Embryonic facial prominence (tissue), 1 donor: ENCODE data around the gene COCH.
"Not testable (repeated sequence)": the region's sequence is repeated elsewhere in the genome, so short reads cannot be mapped to it uniquely, and the experiment has no call there.

ENCODE experiments used
- DNase-seq: peaks from one replicate; pipeline ENCODE4 v3.0.0-alpha.2; 2016; ENCODE audit errors: extremely low spot score

COCH gene

DNA sequence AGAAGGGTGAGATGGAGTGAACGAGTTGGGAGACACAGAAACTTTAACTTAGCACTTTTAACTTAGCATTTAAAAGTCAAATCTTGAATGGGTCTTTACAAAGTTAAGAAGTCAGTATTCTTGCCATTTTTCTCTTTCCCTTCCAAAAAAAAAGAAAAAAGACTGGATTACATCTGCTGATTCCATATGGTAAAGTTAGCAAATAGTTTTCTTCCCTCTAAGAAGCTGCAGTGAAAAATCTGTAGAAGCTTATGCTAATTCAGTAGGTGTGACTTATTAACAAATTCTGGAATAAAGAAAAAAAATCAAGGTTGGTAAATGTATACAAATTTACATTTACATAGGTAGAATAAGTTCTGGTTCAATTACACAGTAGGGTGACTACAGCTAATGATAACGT, 50.9 kb downstream of the COCH start:
- no peak for DNase-seq

DNA sequence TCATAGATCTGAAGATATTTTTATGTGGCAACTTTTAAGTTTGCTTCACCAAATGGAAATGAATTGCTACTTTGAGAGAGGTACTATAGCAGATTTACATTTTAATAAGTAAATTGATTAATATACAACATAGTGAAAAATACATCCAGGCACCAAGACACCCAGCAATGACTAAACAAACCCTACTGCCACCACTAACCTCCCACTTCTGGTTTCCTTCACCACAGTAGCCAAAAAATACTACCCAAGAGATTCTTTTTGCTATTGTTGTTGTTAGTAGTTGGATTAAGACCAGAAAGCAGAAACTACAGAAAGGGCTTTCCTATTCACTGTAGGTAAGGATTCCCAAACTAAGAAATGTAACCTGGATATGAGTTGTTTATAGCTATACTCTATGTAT, 54.1 kb downstream of the COCH start:
- no peak for DNase-seq

DNA sequence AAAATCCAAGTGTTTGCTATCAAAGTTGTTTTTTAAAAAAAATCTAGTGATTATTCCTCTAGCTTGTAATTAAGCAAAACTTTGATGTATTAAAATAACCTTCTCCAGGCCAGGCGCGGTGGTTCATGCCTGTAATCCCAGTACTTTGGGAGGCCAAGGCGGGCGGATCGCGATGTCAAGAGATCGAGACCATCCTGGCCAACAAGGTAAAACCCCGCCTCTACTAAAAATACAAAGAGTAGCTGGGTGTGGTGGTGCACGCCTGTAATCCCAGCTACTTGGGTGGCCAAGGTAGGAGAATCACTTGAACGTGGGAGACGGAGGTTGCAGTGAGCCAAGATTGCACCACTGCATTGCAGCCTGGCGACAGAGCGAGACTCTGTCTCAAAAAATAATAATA, 59.6 kb downstream of the COCH start:
- not testable (repeated sequence) for DNase-seq

DNA sequence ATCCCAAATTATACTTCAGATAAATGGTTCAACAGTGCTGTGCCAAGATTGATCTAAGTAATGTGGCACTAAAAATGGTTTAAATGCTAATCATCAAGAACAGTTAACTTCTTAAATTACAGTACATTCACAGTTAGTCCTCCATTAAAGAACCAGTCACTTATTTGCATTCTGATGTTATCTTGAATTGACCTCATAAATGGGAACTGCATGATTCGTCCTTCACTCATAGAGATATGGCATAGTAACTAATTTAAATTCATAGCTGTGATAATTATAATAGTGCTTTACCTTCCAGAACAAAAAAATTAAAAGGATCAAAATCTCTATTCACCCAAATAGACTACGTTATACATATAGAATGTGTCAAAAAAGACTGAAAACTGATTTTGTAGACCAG, 61.1 kb downstream of the COCH start:
- no peak for DNase-seq

DNA sequence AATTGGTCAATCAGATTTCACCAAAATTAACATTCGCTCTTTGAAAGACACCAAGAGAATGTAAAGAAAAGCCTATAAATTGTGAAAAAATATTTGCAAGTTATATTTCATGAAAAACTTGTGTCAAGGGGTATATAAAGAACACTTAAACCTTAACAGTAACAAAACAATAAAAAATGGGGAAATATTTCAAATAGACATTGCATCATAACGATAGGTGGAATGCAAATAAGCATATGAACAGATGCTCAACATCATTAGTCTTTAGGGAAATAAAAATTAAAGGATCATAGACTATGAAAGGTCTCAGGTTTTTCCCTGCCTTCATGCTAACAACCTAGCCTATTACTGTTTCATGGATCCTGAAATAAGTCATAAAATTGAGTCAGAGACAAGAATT, 64.3 kb downstream of the COCH start:
- no peak for DNase-seq
